ENCODE results near the gene DVL1. TPM values are rescaled to one million over a fixed set of nuclear protein-coding genes. Genes with fewer than 3 reads are reported as not detected.
A peak's percentile ranks its signal among the peaks of the same experiment; 100 is the strongest.

The DVL1 gene
- total and polyA plus RNA-seq, 2 of the 13 experiments (the other 11 are each of a cell fraction or from before 2014, with no cell fraction given), result 30.8 to 60.4 TPM

GRCh38 chr1:1287288-1288110 lies 61.7 kb downstream of the DVL1 start (continued):
- TF ChIP-seq TIGD3 (CRISPR knock-in tag; IDR thresholded peaks at IDR 0.05; ENCODE audit: borderline replicate concordance), result 0 out of 2 replicates have a peak, but pooled peaks have one; percentile 44
- TF ChIP-seq BRD4 (CRISPR knock-in tag; IDR thresholded peaks at IDR 0.05), result peak; percentile 18; the same call in 1 of the 2 replicates
- peak; percentile 33; the same call in 1 of the 2 replicates for TF ChIP-seq ZNF580 (CRISPR knock-in tag; IDR thresholded peaks at IDR 0.05; ENCODE audit: borderline replicate concordance, low read depth)
- TF ChIP-seq EHMT2 (IDR thresholded peaks at IDR 0.05; ENCODE audit: borderline replicate concordance, low read depth, low read length), result no peak
- no peak for TF ChIP-seq ZNF101 (CRISPR knock-in tag; IDR thresholded peaks at IDR 0.05; ENCODE audit: borderline replicate concordance, low read depth)
- peak; percentile 82 for TF ChIP-seq KDM1A (CRISPR knock-in tag; IDR thresholded peaks at IDR 0.05)
- TF ChIP-seq ZNF780A (CRISPR knock-in tag; IDR thresholded peaks at IDR 0.05), result no peak
- TF ChIP-seq, protein P1, sequence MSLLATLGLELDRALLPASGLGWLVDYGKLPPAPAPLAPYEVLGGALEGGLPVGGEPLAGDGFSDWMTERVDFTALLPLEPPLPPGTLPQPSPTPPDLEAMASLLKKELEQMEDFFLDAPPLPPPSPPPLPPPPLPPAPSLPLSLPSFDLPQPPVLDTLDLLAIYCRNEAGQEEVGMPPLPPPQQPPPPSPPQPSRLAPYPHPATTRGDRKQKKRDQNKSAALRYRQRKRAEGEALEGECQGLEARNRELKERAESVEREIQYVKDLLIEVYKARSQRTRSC (CRISPR knock-in tag; IDR thresholded peaks at IDR 0.05; ENCODE audit: low read depth), result 0 out of 2 replicates have a peak, but pooled peaks have one; percentile 57
- no peak for TF ChIP-seq MLX (CRISPR knock-in tag; IDR thresholded peaks at IDR 0.05)
- TF ChIP-seq HNRNPLL (IDR thresholded peaks at IDR 0.05; ENCODE audit: low read depth, low read length, poor library complexity, severe bottlenecking), result peak; percentile 27
- TF ChIP-seq HNF4G (IDR thresholded peaks at IDR 0.05; ENCODE audit: borderline replicate concordance, low read depth, low read length), result peak; percentile 11; the same call in 1 of the 2 replicates
- no peak; the same call in 1 of the 2 replicates for TF ChIP-seq HNF4G (CRISPR knock-in tag; IDR thresholded peaks at IDR 0.05; ENCODE audit: borderline replicate concordance, low read depth)
- TF ChIP-seq ZSCAN21 (CRISPR knock-in tag; IDR thresholded peaks at IDR 0.05; ENCODE audit: borderline replicate concordance), result no peak; the same call in 1 of the 2 replicates
- TF ChIP-seq CAMTA2 (CRISPR knock-in tag; IDR thresholded peaks at IDR 0.05; ENCODE audit: borderline replicate concordance), result 0 out of 2 replicates have a peak, but pooled peaks have one; percentile 45
- no peak for TF ChIP-seq IRF1 (CRISPR knock-in tag; IDR thresholded peaks at IDR 0.05; ENCODE audit: low read depth)
- no peak for TF ChIP-seq ZNF713 (CRISPR knock-in tag; IDR thresholded peaks at IDR 0.05)
- 0 out of 2 replicates have a peak, but pooled peaks have one; percentile 38 for TF ChIP-seq ZNF543 (CRISPR knock-in tag; IDR thresholded peaks at IDR 0.05)
- no peak for TF ChIP-seq ZNF121 (CRISPR knock-in tag; IDR thresholded peaks at IDR 0.05)
- no peak for TF ChIP-seq ZNF792 (CRISPR knock-in tag; IDR thresholded peaks at IDR 0.05)
- TF ChIP-seq ZNF33A (CRISPR knock-in tag; IDR thresholded peaks at IDR 0.05; ENCODE audit: borderline replicate concordance), result no peak
- no peak for TF ChIP-seq ZNF431 (CRISPR knock-in tag; IDR thresholded peaks at IDR 0.05; ENCODE audit: borderline replicate concordance, low read depth)
- TF ChIP-seq ZNF136 (CRISPR knock-in tag; IDR thresholded peaks at IDR 0.05; ENCODE audit: low read depth), result no peak
- no peak for TF ChIP-seq ATF7 (IDR thresholded peaks at IDR 0.05)
- no peak for TF ChIP-seq ATF7 (CRISPR knock-in tag; IDR thresholded peaks at IDR 0.05)
- no peak for TF ChIP-seq STAT5B (CRISPR knock-in tag; IDR thresholded peaks at IDR 0.05)
- TF ChIP-seq ZNF24 (IDR thresholded peaks at IDR 0.05), result no peak
- TF ChIP-seq ZNF546 (CRISPR knock-in tag; conservative IDR thresholded peaks at IDR 0.05), result peak; percentile 74

All from HepG2 (cell line).